KMS-11 (cell line): ENCODE measurements around the gene MAPK8IP2.

Experiments used
- H2AFZ ChIP-seq: fragments of 200-600 bp; sonication (generic); 2 replicates; pipeline ENCODE4 v1.6.1; 2016; ENCODE audit warnings: antibody characterized with exemption, mixed run types, low read depth
- H3K27ac ChIP-seq: fragments of 200-600 bp; sonication (generic); 2 replicates; pipeline ENCODE4 v1.6.1; 2016; ENCODE audit warnings: mild to moderate bottlenecking, mixed run types
- H3K27me3 ChIP-seq: fragments of 200-600 bp; sonication (generic); 2 replicates; pipeline ENCODE4 v1.6.1; 2017; ENCODE audit warnings: mild to moderate bottlenecking, low read depth, mixed run types, moderate library complexity; ENCODE audit not compliant: insufficient read depth
- H3K36me3 ChIP-seq: fragments of 200-600 bp; sonication (generic); 2 replicates; pipeline ENCODE4 v1.6.1; 2017; ENCODE audit warnings: mild to moderate bottlenecking, mixed run types; ENCODE audit not compliant: insufficient read depth
- H3K4me1 ChIP-seq: fragments of 200-600 bp; sonication (generic); 2 replicates; pipeline ENCODE4 v1.6.1; 2016; ENCODE audit warnings: mild to moderate bottlenecking, low read depth, mixed run types; ENCODE audit not compliant: poor library complexity, severe bottlenecking
- H3K4me2 ChIP-seq: fragments of 200-600 bp; sonication (generic); 2 replicates; pipeline ENCODE4 v1.7.0; 2016; ENCODE audit warnings: mild to moderate bottlenecking, mixed run types
- H3K4me3 ChIP-seq: fragments of 200-600 bp; sonication (generic); IDR thresholded peaks from 2 replicates; pipeline ENCODE4 v1.6.1; 2017; ENCODE audit warnings: low read depth, low read length, mixed read lengths; ENCODE audit not compliant: insufficient read depth
- H3K79me2 ChIP-seq: fragments of 200-600 bp; sonication (generic); 2 replicates; pipeline ENCODE4 v1.6.1; 2016; ENCODE audit warnings: low read depth, mixed run types; ENCODE audit not compliant: insufficient read depth
- H3K9ac ChIP-seq: fragments of 200-600 bp; sonication (generic); 2 replicates; pipeline ENCODE4 v1.6.1; 2016; ENCODE audit warnings: mild to moderate bottlenecking, mixed run types
- H4K20me1 ChIP-seq: fragments of 200-600 bp; sonication (generic); 2 replicates; pipeline ENCODE4 v1.6.1; 2016; ENCODE audit warnings: mild to moderate bottlenecking, mixed run types; ENCODE audit not compliant: insufficient read depth
- CTCF ChIP-seq: fragments of 200-600 bp; sonication (generic); conservative IDR thresholded peaks from 2 replicates; pipeline ENCODE4 v1.6.1; 2017; ENCODE audit warnings: low read depth, mild to moderate bottlenecking, antibody characterized with exemption, low read length, moderate library complexity, mixed read lengths

The MAPK8IP2 gene

GRCh38 chr22:50600538-50600937, at the start of gene MAPK8IP2:
Gene MAPK8IP2, plus strand, starts transcription at chr22:50600793. Its CDS starts 26 bp downstream, at chr22:50600819.
- no peaks in the 10 kb centered on the region for H3K36me3 ChIP-seq
- H3K9ac ChIP-seq: no peak within 1 kb of the TSS
- peaks cover 22% of the 10 kb centered on the region for H3K27me3 ChIP-seq
- H3K4me3 ChIP-seq: no peak within 1 kb of the TSS
- H4K20me1 ChIP-seq: no peaks in the 10 kb centered on the region
- H3K27ac ChIP-seq: no peak within 1 kb of the TSS
- H3K79me2 ChIP-seq: no peaks in the 10 kb centered on the region
- no peak for TF ChIP-seq CTCF
- no peaks in the 10 kb centered on the region for H3K4me1 ChIP-seq
- H3K4me2 ChIP-seq: no peak within 1 kb of the TSS
- no peak within 1 kb of the TSS for H2AFZ ChIP-seq

DNA sequence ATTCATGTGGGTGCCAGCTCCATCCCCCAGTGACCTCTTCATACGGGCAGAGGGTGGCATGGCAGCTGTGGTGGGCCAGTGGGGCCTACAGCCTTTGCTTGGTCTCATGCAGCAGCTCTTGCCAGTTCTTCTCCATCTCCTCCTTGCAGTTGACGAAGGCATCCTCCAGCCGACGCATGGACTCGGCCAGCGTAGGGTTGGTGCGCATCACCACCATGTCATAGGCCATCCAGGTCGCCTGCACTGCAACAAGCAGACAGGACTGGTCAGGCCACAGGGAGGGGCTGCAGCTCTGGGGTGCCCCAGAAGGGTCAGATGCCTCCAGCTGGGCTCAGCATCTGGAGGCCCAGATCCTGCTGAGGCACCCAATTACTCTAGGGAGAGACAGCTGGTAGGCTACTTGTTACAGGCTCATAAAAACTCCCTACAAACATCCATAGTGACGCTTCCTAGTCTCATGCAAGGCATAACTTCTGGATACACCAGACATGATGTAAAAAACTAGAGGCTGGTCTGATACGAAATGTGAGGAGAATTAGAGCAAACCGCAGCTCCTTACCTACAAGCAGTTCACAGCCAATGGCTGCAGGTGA, 49.3 kb upstream of the MAPK8IP2 start:
- no peak overlapping the region for H3K4me2 ChIP-seq
- no peaks in the 10 kb centered on the region for H3K79me2 ChIP-seq
- no peak for TF ChIP-seq CTCF
- no peaks in the 10 kb centered on the region for H3K4me1 ChIP-seq
- no peaks in the 10 kb centered on the region for H3K27me3 ChIP-seq
- H4K20me1 ChIP-seq: no peaks in the 10 kb centered on the region
- no peak overlapping the region for H3K27ac ChIP-seq
- no peaks in the 10 kb centered on the region for H3K36me3 ChIP-seq
- H3K9ac ChIP-seq: no peak overlapping the region
- H2AFZ ChIP-seq: no peak overlapping the region
- H3K4me3 ChIP-seq: no peak overlapping the region

- no peaks in the 10 kb centered on the region for H3K27me3 ChIP-seq
- H2AFZ ChIP-seq: no peak overlapping the region
- no peak overlapping the region for H3K9ac ChIP-seq
- no peak overlapping the region for H3K27ac ChIP-seq
- H3K36me3 ChIP-seq: no peaks in the 10 kb centered on the region
- no peaks in the 10 kb centered on the region for H3K4me1 ChIP-seq
- H3K79me2 ChIP-seq: no peaks in the 10 kb centered on the region
- H3K4me3 ChIP-seq: no peak overlapping the region
- no peak for TF ChIP-seq CTCF
- no peaks in the 10 kb centered on the region for H4K20me1 ChIP-seq
- H3K4me2 ChIP-seq: no peak overlapping the region
Observed at GRCh38 chr22:50553310-50553709, 47.3 kb upstream of the MAPK8IP2 start.

DNA sequence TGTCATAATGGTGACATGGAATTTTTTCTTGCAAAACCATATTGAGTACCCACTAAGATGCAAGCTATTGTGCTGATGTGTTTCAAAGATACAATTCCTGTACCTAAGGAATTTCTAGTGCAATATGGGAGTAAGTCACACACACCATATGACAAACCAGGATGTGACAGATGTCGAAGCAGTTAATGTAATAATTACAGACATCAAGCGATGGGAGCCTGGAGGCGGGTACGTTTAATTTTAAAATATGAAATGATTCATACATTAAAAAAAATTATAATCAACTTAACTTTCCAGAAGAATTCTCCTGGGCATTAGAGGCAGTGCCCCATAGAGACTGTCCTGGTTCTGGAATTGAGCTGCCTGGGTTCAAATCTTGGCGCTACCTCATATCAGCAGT, 43.9 kb upstream of the MAPK8IP2 start:
- H3K36me3 ChIP-seq: no peaks in the 10 kb centered on the region
- no peaks in the 10 kb centered on the region for H4K20me1 ChIP-seq
- H3K4me2 ChIP-seq: no peak overlapping the region
- no peak overlapping the region for H2AFZ ChIP-seq
- TF ChIP-seq CTCF: no peak
- no peaks in the 10 kb centered on the region for H3K4me1 ChIP-seq
- no peaks in the 10 kb centered on the region for H3K79me2 ChIP-seq
- no peak overlapping the region for H3K4me3 ChIP-seq
- H3K27me3 ChIP-seq: no peaks in the 10 kb centered on the region
- no peak overlapping the region for H3K27ac ChIP-seq
- no peak overlapping the region for H3K9ac ChIP-seq
